Skeletal muscle tissue (tissue), 4 donors: Measurements from ENCODE around the gene BEGAIN. TPM values are rescaled to one million over a fixed set of nuclear protein-coding genes. Genes with fewer than 3 reads are reported as not detected.

Experiments used
- H3K27ac ChIP-seq: one replicate; pipeline ENCODE4 v1.7.0; 2013; ENCODE audit warnings: mild to moderate bottlenecking, low read depth, low read length, inconsistent platforms
- H3K27me3 ChIP-seq, 3 donors: one replicate each; pipeline ENCODE4 v1.7.0; 2013; ENCODE audit warnings: low read length in 3 of 3; ENCODE audit not compliant: control insufficient read depth in 3 of 3, insufficient read depth in 3 of 3
- H3K36me3 ChIP-seq, 3 donors: one replicate each; pipeline ENCODE4 v1.7.0; 2013; ENCODE audit warnings: low read length in 3 of 3; ENCODE audit not compliant: control insufficient read depth in 3 of 3, insufficient read depth in 3 of 3
- H3K4me1 ChIP-seq, 3 donors: one replicate each; pipeline ENCODE4 v1.7.0; 2013; ENCODE audit warnings: low read length in 3 of 3, mild to moderate bottlenecking in 3 of 3; ENCODE audit not compliant: control insufficient read depth in 3 of 3, insufficient read depth in 3 of 3
- H3K4me3 ChIP-seq, 3 donors: one replicate each; pipeline ENCODE4 v1.7.0; 2013; ENCODE audit warnings: low read length in 3 of 3
- H3K9ac ChIP-seq, 3 donors: one replicate each; pipeline ENCODE4 v1.7.0; 2013; ENCODE audit warnings: low read length in 3 of 3, mild to moderate bottlenecking in 3 of 3, moderate library complexity in 2 of 3, low read depth in 1 of 3
- H3K9me3 ChIP-seq, 3 donors: one replicate each; pipeline ENCODE4 v1.7.0; 2013; ENCODE audit warnings: low read length in 3 of 3; ENCODE audit not compliant: control insufficient read depth in 3 of 3
- total RNA-seq: library from RNA; depleted of rRNA; stranded (reverse); fragments of >200 nt; gene quantifications from one replicate; pipeline ENCODE4 v1.2.3, GENCODE V29; 2014
- donor health status: Osteomylitis.

The BEGAIN gene
- 1.0 TPM for total RNA-seq

GRCh38 chr14:100587086-100587762 is at the start of gene BEGAIN:
Gene BEGAIN (minus strand): TSS chr14:100587417. CDS start chr14:100587290, 127 bp downstream.
- Histone ChIP-seq H3K36me3 (no peaks in the 10 kb centered on the region), H3K9ac (no peak within 1 kb of the TSS), H3K4me3 (peak within 1 kb of the TSS; percentile 31 to 66 (median 49)), H3K27ac (no peak within 1 kb of the TSS), H3K4me1 (peaks cover 3 to 5% (median 4%) of the 10 kb centered on the region in 3 donors), H3K9me3 (no peaks in the 10 kb centered on the region), H3K27me3 (peaks cover 30 to 52% (median 40%) of the 10 kb centered on the region in 3 donors)

DNA sequence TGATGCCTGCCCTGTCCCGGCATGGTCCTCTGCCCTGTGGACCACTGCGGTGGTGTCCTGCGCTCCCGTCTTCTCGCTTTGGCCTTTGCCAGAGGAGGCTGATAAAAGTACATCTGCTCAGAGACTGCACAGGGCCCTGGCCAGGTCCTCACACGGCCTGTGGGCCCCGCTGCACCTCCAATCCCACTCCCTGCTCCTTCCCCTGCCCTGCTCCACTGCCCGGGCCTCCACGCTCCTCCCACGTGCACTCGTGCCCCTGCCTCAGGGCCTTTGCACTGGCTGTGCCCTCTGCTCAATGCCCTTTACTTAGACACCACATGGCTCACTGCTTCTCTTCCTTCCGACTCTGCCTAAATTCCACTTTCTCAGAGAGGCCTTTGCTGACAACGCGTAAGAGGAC is 49.3 kb upstream of the BEGAIN start:
- Histone ChIP-seq H3K4me3 (no peak overlapping the region), H3K27ac (no peak overlapping the region), H3K9ac (no peak overlapping the region), H3K27me3 (peaks cover 5 to 17% (median 10%) of the 10 kb centered on the region in 3 donors), H3K4me1 (no peaks in the 10 kb centered on the region), H3K9me3 (no peaks in the 10 kb centered on the region), H3K36me3 (no peaks in the 10 kb centered on the region)

DNA sequence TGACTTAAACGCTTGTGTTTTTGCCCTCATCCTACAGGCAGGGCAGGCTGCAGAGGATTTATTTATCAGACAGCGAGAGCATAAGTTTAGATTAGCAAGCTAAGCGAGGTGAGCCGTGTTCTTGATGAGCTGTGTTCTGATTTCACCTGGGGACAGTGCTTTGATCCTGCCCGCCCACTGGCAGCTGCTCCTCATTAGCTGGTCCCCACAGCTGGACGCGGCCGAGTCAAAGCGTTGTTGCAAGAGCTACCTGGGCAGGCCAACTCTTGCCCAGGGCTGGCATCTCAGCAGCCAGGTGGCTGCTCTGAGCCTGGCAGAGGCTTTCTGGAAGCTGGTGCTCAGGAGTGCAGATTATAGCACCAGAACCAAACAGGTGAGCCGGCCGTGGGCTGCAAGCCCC is 46.8 kb upstream of the BEGAIN start:
- Histone ChIP-seq H3K4me1 (no peaks in the 10 kb centered on the region), H3K9me3 (no peaks in the 10 kb centered on the region), H3K27ac (no peak overlapping the region), H3K4me3 (no peak overlapping the region), H3K9ac (no peak overlapping the region), H3K27me3 (peaks cover 8 to 25% (median 12%) of the 10 kb centered on the region in 3 donors), H3K36me3 (no peaks in the 10 kb centered on the region)

- Histone ChIP-seq H3K9me3 (no peaks in the 10 kb centered on the region), H3K9ac (no peak overlapping the region), H3K4me1 (no peaks in the 10 kb centered on the region), H3K36me3 (no peaks in the 10 kb centered on the region), H3K27me3 (peaks cover 8 to 29% (median 18%) of the 10 kb centered on the region in 3 donors), H3K4me3 (no peak overlapping the region), H3K27ac (no peak overlapping the region)
These were observed 46.2 kb upstream of the BEGAIN start for GRCh38 chr14:100633406-100633805.

DNA sequence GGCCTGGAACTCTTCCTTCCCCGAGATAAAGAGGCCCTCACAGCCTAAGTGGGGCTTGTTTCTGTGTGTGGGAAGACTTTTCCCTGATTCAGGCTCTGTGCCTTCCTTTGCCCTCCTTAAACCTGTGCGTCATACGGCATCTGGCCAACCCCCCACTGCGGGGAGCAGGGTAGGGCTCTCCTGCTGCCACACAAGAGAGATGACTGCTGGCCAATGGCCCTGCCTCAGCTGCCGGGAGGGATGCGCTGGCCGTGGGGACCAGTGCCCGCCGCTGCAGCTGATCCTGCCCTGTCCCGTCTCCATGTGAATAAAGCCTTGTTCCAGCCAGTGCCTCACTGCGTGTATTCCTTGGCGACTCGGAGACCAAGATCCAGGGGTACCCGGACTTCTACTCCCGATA is 42.5 kb upstream of the BEGAIN start:
- H3K27ac ChIP-seq: no peak overlapping the region
- H3K27me3 ChIP-seq: peaks cover 8 to 25% (median 19%) of the 10 kb centered on the region in 3 donors
- H3K4me3 ChIP-seq: no peak overlapping the region
- no peak overlapping the region for H3K9ac ChIP-seq
- H3K4me1 ChIP-seq: no peaks in the 10 kb centered on the region
- H3K36me3 ChIP-seq: no peaks in the 10 kb centered on the region
- peaks cover 0 to 4% (median 0%) of the 10 kb centered on the region in 3 donors for H3K9me3 ChIP-seq

- Histone ChIP-seq H3K27me3 (peaks cover 7 to 21% (median 17%) of the 10 kb centered on the region in 3 donors), H3K4me3 (no peak overlapping the region), H3K9me3 (peaks cover 0 to 4% (median 0%) of the 10 kb centered on the region in 3 donors), H3K36me3 (no peaks in the 10 kb centered on the region), H3K9ac (no peak overlapping the region), H3K4me1 (no peaks in the 10 kb centered on the region), H3K27ac (no peak overlapping the region)
These were observed 41.9 kb upstream of the BEGAIN start for GRCh38 chr14:100629098-100629497.

GRCh38 chr14:100628225-100628624 is 41.0 kb upstream of the BEGAIN start:
- Histone ChIP-seq H3K27ac (no peak overlapping the region), H3K9ac (no peak overlapping the region), H3K27me3 (peaks cover 9 to 26% (median 22%) of the 10 kb centered on the region in 3 donors), H3K4me1 (no peaks in the 10 kb centered on the region), H3K9me3 (peaks cover 0 to 4% (median 0%) of the 10 kb centered on the region in 3 donors), H3K36me3 (no peaks in the 10 kb centered on the region), H3K4me3 (no peak overlapping the region)

GRCh38 chr14:100626614-100627013 is 39.4 kb upstream of the BEGAIN start:
- peaks cover 13 to 38% (median 33%) of the 10 kb centered on the region in 3 donors for H3K27me3 ChIP-seq
- H3K9me3 ChIP-seq: peaks cover 0 to 4% (median 0%) of the 10 kb centered on the region in 3 donors
- H3K4me1 ChIP-seq: no peaks in the 10 kb centered on the region
- H3K9ac ChIP-seq: no peak overlapping the region
- no peak overlapping the region for H3K4me3 ChIP-seq
- H3K36me3 ChIP-seq: no peaks in the 10 kb centered on the region
- H3K27ac ChIP-seq: no peak overlapping the region

- H3K27ac ChIP-seq: no peak overlapping the region
- H3K36me3 ChIP-seq: no peaks in the 10 kb centered on the region
- H3K4me1 ChIP-seq: peaks cover 0 to 3% (median 2%) of the 10 kb centered on the region in 3 donors
- H3K27me3 ChIP-seq: peaks cover 23 to 49% (median 43%) of the 10 kb centered on the region in 3 donors
- H3K9me3 ChIP-seq: peaks cover 0 to 4% (median 0%) of the 10 kb centered on the region in 3 donors
- H3K9ac ChIP-seq: no peak overlapping the region
- H3K4me3 ChIP-seq: no peak overlapping the region
These were observed 36.7 kb upstream of the BEGAIN start for GRCh38 chr14:100623961-100624360.

DNA sequence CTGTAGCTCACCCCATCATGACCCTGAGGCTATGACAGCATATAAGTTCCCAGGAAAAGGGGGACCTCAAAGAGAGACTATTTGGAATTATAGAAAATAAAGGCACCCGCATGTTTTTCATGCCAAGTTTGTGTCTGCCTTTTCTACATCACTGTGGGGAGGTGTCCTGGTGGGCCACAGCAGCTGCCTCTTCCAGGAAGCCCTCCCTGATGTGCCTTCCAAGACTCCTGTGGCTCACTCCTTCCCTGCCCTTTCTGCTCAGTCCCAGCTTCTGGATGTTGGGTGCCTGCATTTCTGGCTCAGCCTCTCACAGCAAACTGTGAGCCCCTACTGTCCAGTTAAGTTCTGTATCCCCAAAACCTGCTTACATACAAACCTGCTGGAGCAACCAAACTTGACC is 36.3 kb upstream of the BEGAIN start:
- Histone ChIP-seq H3K36me3 (no peaks in the 10 kb centered on the region), H3K27ac (no peak overlapping the region), H3K4me3 (no peak overlapping the region), H3K9ac (no peak overlapping the region), H3K4me1 (peaks cover 4 to 6% (median 5%) of the 10 kb centered on the region in 3 donors), H3K9me3 (peaks cover 0 to 4% (median 0%) of the 10 kb centered on the region in 3 donors), H3K27me3 (peaks cover 26 to 45% (median 41%) of the 10 kb centered on the region in 3 donors)
